ENCODE data around the gene C22orf39.

Gene C22orf39

GRCh38 chr22:19430890-19431541 lies 16.5 kb downstream of the C22orf39 start:
- DNase-seq (ENCODE audit: low read depth), result peak; percentile 47

GRCh38 chr22:19429950-19430889 lies 17.3 kb downstream of the C22orf39 start:
- DNase-seq (ENCODE audit: low read depth), result peak; percentile 58

- no peak for DNase-seq (ENCODE audit: low read depth)
Observed at GRCh38 chr22:19424186-19424500, 23.4 kb downstream of the C22orf39 start.

- no peak for DNase-seq (ENCODE audit: low read depth)
Observed at GRCh38 chr22:19422440-19423301, 24.8 kb downstream of the C22orf39 start.

GRCh38 chr22:19420321-19420720 lies 27.2 kb downstream of the C22orf39 start:
- no peak for DNase-seq (ENCODE audit: low read depth)

GRCh38 chr22:19419464-19420178 lies 27.9 kb downstream of the C22orf39 start:
- DNase-seq (ENCODE audit: low read depth), result no peak

- DNase-seq (ENCODE audit: low read depth), result no peak
Observed at GRCh38 chr22:19419086-19419463, 28.4 kb downstream of the C22orf39 start.

GRCh38 chr22:19412923-19413322 lies 34.6 kb downstream of the C22orf39 start:
- no peak for DNase-seq (ENCODE audit: low read depth)

GRCh38 chr22:19412478-19412877 lies 35.0 kb downstream of the C22orf39 start:
- DNase-seq (ENCODE audit: low read depth), result no peak

- no peak for DNase-seq (ENCODE audit: low read depth)
Observed at GRCh38 chr22:19411690-19412045, 35.8 kb downstream of the C22orf39 start.

- no peak for DNase-seq (ENCODE audit: low read depth)
Observed at GRCh38 chr22:19410941-19411689, 36.4 kb downstream of the C22orf39 start.

- DNase-seq (ENCODE audit: low read depth), result no peak
Observed at GRCh38 chr22:19407649-19408606, 39.6 kb downstream of the C22orf39 start.

GRCh38 chr22:19406846-19407245 lies 40.7 kb downstream of the C22orf39 start:
- DNase-seq (ENCODE audit: low read depth), result no peak

GRCh38 chr22:19406281-19406811 lies 41.2 kb downstream of the C22orf39 start:
- no peak for DNase-seq (ENCODE audit: low read depth)

GRCh38 chr22:19405652-19406051 lies 41.9 kb downstream of the C22orf39 start:
- no peak for DNase-seq (ENCODE audit: low read depth)

- DNase-seq (ENCODE audit: low read depth), result no peak
Observed at GRCh38 chr22:19405133-19405532, 42.4 kb downstream of the C22orf39 start.

GRCh38 chr22:19404676-19405075 lies 42.8 kb downstream of the C22orf39 start:
- DNase-seq (ENCODE audit: low read depth), result no peak

GRCh38 chr22:19402642-19403191 lies 44.8 kb downstream of the C22orf39 start:
- no peak for DNase-seq (ENCODE audit: low read depth)

- DNase-seq (ENCODE audit: low read depth), result no peak
Observed at GRCh38 chr22:19401483-19401882, 46.0 kb downstream of the C22orf39 start.

Measured in ELR (cell line).